GM20000 (cell line): ENCODE results near the gene DHRSX.

Source experiments
- DNase-seq: peaks from one replicate; pipeline ENCODE4 v3.0.0; 2012; ENCODE audit warnings: low spot score
- TF ChIP-seq, protein P1 (sequence below): IDR thresholded peaks from 2 replicates; pipeline ENCODE4 v1.5.1; 2012; ENCODE audit warnings: mild to moderate bottlenecking, control low read depth; ENCODE audit errors: extremely low read depth, missing control alignments

Gene DHRSX

DNA sequence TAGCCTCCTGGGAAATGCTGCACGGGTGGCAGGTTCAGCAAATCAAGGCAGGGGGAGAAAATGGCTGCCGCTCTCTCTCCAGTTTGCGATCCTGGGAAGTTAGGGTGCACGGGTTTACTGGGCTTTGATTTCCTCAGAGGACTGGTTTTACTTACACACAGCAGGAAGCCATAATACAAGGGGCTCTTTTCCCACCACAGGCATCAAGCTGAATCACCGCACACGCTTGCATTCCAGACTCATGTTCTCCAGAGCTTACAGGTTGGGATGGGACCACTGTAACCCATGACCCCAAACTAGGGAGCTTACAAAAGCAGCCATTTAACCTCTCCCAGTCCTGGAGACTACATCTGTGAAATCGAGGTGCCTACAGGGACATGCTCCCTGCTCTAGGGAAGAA, 159.8 kb downstream of the DHRSX start:
- no peak for DNase-seq
- TF ChIP-seq, protein P1, sequence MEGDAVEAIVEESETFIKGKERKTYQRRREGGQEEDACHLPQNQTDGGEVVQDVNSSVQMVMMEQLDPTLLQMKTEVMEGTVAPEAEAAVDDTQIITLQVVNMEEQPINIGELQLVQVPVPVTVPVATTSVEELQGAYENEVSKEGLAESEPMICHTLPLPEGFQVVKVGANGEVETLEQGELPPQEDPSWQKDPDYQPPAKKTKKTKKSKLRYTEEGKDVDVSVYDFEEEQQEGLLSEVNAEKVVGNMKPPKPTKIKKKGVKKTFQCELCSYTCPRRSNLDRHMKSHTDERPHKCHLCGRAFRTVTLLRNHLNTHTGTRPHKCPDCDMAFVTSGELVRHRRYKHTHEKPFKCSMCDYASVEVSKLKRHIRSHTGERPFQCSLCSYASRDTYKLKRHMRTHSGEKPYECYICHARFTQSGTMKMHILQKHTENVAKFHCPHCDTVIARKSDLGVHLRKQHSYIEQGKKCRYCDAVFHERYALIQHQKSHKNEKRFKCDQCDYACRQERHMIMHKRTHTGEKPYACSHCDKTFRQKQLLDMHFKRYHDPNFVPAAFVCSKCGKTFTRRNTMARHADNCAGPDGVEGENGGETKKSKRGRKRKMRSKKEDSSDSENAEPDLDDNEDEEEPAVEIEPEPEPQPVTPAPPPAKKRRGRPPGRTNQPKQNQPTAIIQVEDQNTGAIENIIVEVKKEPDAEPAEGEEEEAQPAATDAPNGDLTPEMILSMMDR = no peak

DNA sequence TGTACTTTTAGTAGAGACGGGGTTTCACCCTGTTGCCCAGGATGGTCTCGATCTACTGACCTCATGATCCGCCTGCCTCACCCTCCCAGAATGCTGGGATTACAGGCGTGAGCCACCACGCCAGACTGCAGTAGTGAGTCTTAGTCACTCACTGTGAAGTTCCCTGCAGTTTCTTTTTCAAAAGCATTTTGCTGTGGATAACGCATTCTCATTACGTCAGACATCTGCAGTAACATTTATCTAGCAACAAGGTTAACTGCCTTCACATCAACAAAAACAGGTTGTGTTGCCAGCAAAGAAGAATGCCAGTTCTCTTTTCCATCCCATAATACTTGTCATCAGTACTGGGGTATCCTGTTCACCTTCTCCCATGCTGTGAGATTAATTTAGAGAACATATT, 164.6 kb downstream of the DHRSX start:
- TF ChIP-seq, protein P1 = no peak
- no peak for DNase-seq

- TF ChIP-seq, protein P1 = no peak
- DNase-seq = no peak
These were observed 166.5 kb downstream of the DHRSX start for GRCh38 chrX:2334237-2334636.

GRCh38 chrX:2332252-2332651, 168.5 kb downstream of the DHRSX start:
- DNase-seq = no peak
- TF ChIP-seq, protein P1 = no peak

GRCh38 chrX:2330910-2331309, 169.9 kb downstream of the DHRSX start:
- TF ChIP-seq, protein P1 = no peak
- DNase-seq = no peak

- no peak for DNase-seq
- TF ChIP-seq, protein P1 = no peak
These were observed 170.3 kb downstream of the DHRSX start for GRCh38 chrX:2330487-2330886.

DNA sequence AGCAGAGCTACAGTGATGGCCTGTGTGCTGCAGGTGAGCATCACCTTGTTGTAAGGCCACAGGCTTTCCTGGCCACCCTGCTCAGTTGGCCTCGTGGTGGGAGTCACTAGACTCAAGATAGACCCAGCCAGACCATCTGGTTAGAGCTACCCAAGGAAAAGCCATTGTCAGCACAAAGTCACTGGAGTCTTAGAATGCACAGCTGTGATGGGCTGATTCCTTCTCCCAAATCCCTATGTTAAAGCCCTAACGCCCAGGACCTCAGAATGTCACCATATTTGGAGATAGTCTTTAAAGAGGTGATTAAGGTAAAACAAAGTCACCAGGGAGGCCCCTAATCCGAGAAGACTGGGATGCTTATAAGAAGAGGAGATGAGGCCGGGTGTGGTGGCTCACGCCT, 173.4 kb downstream of the DHRSX start:
- TF ChIP-seq, protein P1 = no peak
- DNase-seq = no peak
